ENCODE measurements around the gene FOXL3.
"Not testable (repeated sequence)": the region's sequence is repeated elsewhere in the genome, so short reads cannot be mapped to it uniquely, and the experiment has no call there.

Gene FOXL3

GRCh38 chr7:326809-327232 lies 36.9 kb downstream of the FOXL3 start:
- no peak for DNase-seq

DNA sequence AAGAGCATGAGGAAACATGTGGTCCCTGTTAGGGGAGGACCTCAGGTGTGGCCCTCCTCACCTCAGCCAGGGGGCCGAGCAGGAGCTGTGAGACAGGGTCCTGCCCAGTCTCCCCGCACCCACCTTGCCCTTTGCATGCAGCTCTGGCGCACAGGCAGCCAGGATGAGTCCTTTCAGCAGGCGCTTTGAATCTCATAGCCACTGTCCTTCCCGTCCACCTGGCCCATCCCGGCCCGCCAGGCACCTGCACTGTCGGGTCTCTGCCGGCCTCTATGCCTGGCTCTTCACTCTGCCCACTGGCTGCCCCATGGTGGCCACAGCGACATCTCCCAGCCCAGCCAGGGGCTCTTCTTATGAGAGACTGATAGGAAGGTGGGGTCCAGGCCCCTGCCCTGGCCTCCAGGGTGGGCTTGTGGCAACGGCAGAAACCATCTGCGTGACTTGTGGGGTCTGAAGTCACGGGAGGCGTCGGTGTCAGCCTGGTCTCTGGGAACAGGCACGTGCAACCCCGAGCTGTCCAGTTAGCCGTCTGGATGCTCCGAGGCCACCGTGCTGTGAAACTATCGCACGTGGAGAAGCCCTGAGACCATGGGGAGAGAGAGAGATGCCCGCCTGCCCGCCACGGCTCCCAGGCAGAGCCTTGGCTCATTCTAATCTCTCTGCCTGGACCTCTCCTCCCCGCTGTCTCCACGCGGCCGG lies 37.4 kb downstream of the FOXL3 start:
- DNase-seq = no peak

GRCh38 chr7:327991-328702 lies 38.2 kb downstream of the FOXL3 start:
- DNase-seq = no peak

GRCh38 chr7:329691-330281 lies 39.8 kb downstream of the FOXL3 start:
- no peak for DNase-seq

DNA sequence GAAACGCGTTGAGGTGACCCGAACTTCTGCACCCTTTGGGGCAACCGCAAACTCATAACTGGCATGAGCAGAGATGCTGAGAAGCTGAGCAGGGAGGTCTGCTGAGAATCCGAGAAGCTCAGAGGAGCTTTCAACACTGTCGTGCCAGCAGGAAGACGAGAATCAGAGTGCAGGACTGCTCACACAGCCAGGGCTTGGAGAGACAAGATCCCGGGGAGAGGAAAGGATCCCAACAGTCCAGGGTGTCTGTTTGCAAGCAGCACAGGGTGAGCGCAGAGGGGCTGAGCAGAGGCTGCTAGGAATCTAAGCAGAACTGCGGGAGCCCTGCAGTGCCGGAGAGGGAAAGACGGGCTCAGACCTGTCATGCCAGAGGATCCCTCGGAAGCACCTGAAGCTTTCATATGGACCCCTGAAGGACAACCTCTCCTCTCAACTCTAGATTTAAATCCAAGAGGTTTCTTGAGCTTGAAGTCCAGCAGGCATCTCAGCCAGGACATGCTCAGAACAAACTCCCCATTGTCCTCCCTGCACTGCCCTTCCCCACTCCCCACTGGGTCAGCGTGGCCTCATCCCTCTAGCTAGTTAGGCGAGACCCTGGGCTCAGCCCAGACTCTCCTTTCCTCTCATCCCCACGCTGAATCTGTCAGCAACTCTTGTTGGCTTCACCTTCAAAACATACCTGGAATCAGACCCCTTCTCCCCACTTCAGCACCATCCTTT lies 40.7 kb downstream of the FOXL3 start:
- DNase-seq = no peak

DNA sequence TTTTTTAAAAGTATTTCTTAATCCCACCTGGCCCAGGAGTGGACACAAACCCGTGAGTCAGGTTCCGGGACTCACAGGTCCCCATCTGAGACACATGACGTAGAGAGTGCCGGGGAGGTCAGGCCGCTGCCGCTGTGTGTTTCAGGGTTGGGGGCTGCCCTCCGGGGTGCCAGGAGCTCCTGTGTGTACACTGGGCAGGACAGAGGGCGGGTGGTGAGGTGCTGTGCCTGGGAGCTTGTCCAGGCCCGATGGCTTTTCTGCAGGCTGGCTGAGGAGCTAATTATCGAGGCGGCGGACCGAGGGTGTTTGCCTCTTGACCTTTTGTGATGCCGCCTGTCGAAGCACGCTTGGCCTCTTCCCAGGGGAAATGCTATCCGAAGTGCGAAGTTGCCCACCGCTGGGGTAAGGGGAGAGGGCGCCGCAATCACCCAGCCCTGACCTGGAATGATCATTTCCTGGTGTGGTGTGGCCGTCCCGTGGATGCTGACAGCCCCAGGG lies 42.1 kb downstream of the FOXL3 start:
- DNase-seq = no peak

DNA sequence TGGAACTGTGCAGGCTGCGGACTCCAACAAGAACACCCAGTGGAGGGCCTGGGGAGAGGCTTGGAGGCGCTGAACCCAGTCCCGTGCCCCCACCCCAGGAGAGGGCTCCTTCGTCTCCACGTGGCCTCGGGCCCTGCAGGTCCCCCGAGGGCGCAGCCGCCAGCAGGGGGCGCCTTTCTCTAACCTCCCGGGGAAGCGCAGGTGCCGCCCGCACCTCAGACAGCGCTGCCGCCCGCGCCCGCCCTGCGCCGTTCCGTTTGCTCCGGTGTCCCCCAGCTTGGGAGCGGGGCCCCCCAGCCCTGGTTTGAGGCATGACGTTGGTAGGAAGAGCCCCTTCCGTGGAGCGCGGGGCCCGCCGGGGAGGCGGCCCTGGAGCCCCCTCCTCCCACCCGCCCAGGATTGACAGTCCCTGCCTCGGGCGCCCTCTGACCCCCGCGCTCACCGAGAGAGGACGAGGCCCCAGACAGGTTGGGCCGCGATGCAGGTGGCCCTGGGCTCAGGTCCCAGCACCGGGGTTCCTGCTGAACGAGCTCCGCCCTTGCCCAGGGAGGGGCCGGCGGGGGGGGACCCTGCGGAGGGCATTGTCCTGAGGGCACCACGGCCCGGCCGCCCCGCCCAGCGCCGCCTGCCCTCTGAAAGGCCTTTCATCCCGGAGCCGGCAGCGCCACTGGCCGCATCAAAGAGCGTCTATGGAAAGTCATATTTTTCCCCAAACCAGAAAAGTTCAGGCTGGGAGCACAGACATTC lies 42.8 kb downstream of the FOXL3 start:
- DNase-seq = peak; percentile 73

DNA sequence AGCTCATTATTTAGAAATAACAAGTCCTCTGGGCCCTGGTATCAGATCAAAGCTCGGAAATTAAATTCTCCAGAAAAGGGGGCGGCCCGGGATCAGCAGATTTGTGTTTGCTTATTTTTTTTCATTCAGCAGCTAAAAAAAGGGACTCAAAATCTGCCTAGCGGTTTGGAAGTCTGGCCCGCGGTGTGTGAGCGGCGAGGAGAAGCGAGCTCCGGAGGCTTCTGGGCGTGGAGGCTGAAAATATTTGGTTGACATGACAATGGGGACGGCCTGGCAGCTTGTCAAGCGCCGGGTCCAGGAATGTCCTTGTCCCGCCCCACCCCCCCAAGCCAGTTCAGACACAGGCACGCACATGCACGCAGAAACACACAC lies 43.4 kb downstream of the FOXL3 start:
- no peak for DNase-seq

DNA sequence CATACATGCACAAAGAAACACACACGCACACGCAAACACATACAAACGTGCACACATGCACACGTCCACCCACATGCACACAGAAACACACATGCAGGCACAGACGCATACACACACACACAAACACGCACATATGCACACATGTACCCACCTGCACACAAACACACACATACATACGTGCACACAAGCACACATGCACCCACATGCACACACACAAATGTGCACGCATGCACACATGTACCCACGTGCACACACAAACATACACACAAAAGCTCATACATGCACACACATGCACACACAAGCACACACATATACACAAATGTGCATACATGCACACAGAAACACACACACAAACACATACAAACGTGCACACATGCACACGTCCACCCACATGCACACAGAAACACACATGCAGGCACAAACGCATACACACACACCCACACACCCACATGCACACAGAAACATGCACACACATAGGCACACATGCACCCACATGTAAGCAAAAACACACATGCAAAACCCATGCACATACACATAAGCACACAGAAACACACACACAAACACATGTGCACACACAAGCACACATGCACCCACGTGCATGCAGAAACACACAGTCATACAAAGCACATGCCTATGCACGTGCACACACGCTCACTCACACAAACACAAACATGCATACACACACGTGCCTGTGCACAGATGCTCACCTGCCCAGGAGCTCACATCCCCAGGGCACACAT lies 44.8 kb downstream of the FOXL3 start:
- no peak for DNase-seq

- DNase-seq = no peak
These were observed 45.6 kb downstream of the FOXL3 start for GRCh38 chr7:335358-336148.

GRCh38 chr7:336149-336533 lies 46.2 kb downstream of the FOXL3 start:
- DNase-seq = not testable (repeated sequence)

DNA sequence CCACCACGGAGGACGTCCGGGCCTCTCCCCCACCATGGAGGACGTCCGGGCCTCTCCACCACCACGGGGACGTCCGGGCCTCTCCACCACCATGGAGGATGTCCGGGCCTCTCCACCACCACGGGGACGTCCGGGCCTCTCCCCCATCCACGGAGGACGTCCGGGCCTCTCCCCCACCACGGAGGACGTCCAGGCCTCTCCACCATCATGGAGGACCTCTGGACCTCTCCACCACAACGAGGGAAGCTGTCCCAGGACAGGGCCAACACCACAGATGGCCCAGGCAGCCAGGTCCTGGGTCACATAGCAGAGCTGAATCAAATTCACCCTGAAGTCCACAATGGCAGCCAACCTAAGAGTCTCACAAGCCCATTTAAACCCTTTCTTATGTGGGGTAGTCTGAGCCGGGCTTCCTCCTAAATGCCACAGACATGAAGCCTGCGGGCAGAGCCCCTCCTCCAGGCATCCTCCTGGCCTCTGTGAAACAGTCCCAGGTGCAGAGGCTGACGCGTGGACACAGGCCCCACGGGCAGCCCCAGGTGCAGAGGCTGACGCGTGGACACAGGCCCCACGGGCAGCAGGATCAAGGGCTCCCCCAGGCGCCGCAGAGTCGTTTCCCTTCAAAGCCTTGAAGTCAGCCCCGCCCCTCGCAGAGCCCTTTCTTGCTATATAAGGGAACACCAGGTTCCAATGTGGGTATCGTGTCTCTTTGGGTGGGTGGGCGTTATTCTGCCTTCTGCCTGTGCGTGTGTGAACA lies 47.0 kb downstream of the FOXL3 start:
- DNase-seq = no peak

DNA sequence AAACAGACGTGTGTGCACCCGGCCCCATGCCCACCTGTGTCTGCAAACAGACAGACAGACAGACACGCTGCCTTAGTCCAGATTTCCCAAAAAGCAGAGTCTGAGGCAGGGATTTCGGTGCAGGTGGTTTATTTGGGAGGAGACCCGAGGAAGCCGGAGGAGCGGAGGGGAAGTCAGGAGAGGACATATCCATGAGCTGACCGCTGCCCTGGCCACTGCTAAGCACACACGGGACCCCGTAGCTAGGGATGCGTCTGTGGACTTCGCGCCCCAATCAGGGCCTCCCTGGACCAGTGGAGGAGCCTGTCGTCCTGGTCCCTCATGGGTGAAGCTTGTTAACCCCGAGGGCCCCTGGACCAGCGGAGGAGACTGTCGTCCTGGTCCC lies 47.6 kb downstream of the FOXL3 start:
- DNase-seq = no peak

GRCh38 chr7:338295-339061 lies 48.5 kb downstream of the FOXL3 start:
- DNase-seq = no peak

DNA sequence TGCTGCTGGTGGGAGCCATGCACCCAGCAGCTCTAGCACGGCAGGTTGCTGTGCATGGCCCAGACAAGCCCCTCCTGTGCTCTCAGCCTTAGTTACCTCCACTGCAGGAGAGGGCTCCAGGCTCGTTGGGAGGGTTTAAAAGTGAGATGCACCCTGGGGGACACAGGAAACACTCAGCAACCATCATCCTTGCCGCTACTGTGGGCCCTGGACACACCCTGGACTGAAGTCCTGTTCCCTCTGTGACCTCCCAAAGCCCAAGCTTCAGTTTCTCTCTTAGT lies 49.0 kb downstream of the FOXL3 start:
- no peak for DNase-seq

GRCh38 chr7:339696-340095 lies 49.7 kb downstream of the FOXL3 start:
- no peak for DNase-seq

DNA sequence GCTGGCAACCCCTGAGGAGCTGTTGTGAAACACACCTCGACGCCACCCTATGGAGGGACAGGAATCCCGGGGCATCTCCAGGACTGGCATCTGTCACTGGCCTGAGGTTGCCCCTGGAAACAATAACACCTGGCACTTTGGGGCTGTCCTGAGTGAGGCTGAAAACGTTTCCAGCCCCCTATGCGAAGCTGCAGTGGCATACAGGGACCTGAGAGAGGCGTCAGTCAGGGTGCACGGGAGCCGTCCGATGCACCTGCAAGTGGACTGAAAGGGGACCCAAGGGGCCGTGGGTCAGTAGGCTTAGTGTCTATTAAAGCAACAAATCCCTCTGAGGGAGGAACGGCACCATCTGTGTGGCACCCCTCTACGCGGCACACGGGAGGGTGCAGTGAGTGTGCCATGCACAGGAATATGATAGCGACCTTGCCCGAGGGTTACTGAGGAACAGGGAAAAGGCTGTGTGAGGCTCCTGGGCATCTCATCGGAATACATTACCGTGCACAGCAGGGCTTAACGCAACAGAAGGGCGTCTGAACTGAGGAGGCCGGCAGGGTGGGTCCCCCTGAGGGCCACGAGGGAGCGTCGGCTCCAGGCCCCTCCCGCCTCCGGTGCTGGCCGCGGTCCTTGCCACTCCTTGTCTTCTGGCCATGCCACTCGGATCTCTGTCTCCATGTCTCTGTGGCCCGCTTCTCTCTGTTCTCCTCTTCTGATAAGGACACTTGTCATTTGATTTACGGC lies 50.4 kb downstream of the FOXL3 start:
- DNase-seq = no peak
